Measurements from ENCODE around the gene PSMG4.

- TF ChIP-seq EZH2 (optimal IDR thresholded peaks at IDR 0.05; ENCODE audit: low read depth, low read length) (no peak), CTCF (IDR thresholded peaks at IDR 0.05; ENCODE audit: low read length) (no peak)
Observed at GRCh38 chr6:3297909-3298308, 39.2 kb downstream of the PSMG4 start.

Measured in MM.1S (cell line).